GM21381 (cell line): Measurements from ENCODE around the gene NIM1K.
"Not testable (repeated sequence)": the region's sequence is repeated elsewhere in the genome, so short reads cannot be mapped to it uniquely, and the experiment has no call there.

ENCODE experiments used
- ATAC-seq: cut with Tn5 transposase; IDR thresholded peaks from one replicate; pipeline ENCODE4 v1.9.1; 2021; ENCODE audit warnings: mild to moderate bottlenecking, moderate library complexity; ENCODE audit not compliant: unreplicated experiment

Gene NIM1K

GRCh38 chr5:43312699-43313034, 120.6 kb downstream of the NIM1K start:
- peak; percentile 3 for ATAC-seq

DNA sequence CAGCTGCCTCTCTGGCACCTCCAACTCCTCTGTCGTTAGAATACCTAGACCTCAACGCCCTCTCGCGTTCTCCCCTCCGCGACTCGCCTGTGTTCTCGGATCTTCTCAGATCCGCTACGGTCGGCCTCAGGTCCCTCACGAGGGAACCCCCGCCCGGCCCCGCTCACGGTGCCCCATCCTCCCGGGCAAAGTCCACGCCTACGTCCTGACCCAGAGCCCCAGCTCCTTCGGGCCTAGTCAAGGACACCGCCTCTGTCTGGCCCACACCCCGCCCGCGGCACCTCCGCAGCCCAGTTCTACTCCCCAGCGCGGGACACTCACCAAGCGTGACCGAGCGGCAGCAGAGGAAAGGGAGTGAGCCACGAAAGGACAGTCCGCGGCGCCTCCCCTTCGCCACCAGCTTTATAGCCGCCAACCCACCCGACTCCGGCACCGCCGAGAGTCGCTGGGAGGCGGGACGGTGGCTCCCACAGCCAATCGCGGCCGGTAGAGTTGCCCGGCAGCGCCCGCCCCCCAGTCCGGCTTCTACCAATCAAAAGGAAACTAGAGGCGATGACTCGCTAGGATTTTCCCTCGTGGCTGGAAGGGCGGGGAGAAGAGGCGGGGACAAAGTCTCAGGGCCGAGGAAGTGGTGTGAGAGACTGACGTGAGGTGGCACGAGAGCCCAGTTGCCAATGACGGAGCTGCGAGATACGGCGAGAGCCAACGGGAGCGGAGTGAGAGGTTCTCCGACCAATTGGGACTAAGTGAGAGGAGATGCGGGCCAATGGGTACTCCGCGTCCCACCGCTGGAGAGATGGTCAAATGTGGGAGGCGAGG, 121.2 kb downstream of the NIM1K start, which contains the start of gene HMGCS1:
Gene HMGCS1 (minus strand): TSS at position 378 of the 819 bp plus-strand sequence. CDS start 14,447 bp downstream, outside the sequence.
- ATAC-seq: peak; percentile 92

- ATAC-seq: no peak
Observed at GRCh38 chr5:43313854-43314457, 121.9 kb downstream of the NIM1K start.

- no peak for ATAC-seq
Observed at GRCh38 chr5:43314724-43315123, 122.7 kb downstream of the NIM1K start.

DNA sequence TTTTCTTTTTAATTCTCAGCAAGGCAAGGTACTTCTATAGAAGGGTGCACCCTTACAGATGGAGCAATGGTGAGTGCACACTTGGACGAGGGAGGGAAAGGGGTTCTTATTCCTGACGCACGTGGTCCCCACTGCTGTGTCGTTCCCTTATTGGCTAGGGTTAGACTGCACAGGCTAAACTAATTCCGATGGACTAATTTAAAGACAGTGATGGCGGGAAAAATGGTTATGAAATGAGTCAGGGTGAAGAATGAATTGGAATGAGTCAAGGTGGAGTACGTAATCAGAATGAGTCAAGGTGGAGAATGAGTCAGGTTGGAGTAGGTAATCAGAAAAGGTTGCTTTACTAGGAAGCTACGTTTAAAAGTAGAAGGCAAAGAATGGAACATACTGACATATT, 123.2 kb downstream of the NIM1K start:
- no peak for ATAC-seq

- ATAC-seq: no peak
Observed at GRCh38 chr5:43315682-43316081, 123.7 kb downstream of the NIM1K start.

GRCh38 chr5:43316421-43316820, 124.4 kb downstream of the NIM1K start:
- ATAC-seq: no peak

DNA sequence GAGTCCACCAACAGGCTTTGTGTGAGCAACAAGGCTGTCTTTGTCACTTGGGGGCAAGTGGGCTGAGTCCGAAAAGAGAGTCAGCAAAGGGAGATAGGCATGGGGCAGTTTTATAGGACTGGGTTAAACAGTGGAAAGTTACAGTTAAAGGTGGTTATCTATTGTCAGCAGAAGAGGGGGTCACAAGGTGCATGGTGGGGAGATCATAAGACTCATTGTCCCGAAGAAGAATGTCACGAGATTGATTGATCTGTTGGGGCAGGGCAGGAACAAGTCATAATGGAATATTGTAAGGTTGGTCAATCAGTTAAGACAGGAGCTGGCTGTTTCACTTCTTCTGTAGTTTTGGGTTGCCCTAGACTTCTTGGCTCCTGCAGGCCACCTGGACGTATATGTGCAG, 128.8 kb downstream of the NIM1K start:
- ATAC-seq: no peak

DNA sequence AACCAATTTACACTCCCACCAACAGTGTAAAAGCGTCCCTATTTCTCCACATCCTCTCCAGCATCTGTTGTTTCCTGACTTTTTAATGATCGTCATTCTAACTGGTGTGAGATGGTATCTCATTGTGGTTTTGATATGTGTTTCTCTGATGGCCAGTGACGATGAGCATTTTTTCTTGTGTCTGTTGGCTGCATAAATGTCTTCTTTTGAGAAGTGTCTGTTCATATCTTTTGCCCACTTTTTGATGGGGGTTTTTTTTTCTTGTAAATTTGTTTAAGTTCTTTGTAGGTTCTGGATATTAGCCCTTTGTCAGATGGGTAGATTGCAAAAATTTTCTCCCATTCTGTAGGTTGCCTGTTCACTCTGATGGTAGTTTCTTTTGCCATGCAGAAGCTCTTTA, 131.5 kb downstream of the NIM1K start:
- not testable (repeated sequence) for ATAC-seq

DNA sequence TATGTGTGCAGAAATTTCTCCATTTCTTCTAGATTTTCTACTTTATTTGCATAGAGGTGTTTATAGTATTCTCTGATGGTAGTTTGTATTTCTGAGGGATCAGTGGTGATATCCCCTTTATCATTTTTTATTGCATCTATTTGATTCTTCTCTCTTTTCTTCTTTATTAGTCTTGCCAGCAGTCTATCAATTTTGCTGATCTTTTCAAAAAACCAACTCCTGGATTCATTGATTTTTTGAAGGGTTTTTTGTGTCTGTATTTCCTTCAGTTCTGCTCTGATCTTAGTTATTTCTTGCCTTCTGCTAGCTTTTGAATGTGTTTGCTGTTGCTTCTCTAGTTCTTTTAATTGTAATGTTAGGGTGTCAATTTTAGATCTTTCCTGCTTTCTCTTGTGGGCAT, 133.6 kb downstream of the NIM1K start:
- not testable (repeated sequence) for ATAC-seq
